Suppressor macrophage treated with lipopolysaccharide for 1 hour (primary cell): ENCODE data around the gene CSTF3.
"Not testable (repeated sequence)": the region's sequence is repeated elsewhere in the genome, so short reads cannot be mapped to it uniquely, and the experiment has no call there.

Source experiments
- DNase-seq, 3 donors: peaks; one replicate each; pipeline ENCODE4 v3.0.0-alpha.2; 2020 to 2022

CSTF3 gene

DNA sequence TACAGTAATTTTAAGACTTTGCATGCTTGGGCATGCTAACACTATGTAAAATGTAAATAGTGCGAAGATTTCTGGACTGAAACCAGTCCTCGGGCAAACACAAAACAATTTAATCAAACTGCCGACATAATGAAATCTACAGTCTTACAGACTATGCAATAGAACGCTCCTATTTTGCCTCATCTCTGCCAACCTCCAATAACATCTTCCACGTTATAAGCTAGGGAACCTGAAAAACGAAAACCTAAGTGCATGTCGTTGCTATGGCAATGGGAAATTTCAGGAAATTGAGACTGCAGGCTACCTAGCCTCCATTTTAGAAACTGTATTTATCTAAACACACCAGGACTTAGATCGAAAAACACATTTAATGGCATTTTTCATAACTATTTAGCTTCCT is 1.1 kb downstream of the CSTF3 start:
- DNase-seq: peak; percentile 42 to 68 (median 64)

DNA sequence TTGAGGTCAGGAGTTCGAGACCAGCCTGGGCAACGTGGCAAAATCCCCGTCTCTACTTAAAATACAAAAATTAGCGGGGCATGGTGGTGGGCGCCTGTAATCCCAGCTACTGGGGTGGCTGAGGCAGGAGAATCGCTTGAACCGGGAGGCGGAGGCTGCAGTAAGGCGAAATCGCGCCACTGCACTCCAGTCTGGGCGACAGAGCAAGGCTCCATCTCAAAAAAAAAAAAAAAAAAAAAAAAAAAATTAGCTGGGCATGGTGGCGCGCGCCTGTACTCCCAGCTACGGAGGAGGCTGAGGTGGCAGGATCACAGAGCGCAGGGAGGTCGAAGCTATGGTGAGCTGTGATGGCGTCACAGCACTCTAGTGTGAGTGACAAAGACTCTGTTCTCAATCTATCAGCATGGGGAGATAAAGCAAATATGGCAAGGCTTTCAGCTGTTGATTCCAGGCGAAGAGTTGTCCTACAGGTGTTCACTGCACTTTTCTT is 1.9 kb downstream of the CSTF3 start:
- not testable (repeated sequence) for DNase-seq

DNA sequence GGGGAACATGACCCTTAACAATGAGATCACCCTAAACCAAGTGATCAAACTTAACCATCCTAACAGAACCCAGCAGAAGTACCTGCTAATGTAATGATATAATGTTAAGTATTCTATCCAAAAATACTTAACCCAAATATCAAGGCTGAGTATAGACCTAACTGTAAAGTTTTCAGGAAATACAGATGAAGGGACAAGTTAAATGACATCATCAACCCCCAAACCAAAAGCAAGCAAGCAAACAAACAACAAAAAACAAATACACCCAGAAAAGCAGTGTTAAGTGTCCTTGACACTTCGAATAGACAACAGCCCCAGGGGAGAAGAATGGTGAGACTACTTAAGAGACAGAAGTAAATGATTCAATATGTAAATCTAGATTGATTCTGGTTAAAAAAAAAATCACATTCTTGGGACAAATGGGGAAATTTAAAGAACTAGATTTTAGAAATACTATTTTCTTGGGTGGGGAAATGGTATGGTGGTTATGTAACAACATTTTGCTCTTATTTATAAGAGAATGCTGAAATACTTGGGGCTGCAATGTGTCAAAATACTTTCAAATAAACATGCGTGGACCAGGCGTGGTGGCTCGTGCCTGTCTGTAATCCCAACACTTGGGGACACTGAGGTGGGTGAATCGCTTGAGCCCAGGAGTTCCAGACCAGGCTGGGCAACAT is 2.5 kb downstream of the CSTF3 start:
- peak in 2 of 3 donors; percentile 40 to 49 for DNase-seq

DNA sequence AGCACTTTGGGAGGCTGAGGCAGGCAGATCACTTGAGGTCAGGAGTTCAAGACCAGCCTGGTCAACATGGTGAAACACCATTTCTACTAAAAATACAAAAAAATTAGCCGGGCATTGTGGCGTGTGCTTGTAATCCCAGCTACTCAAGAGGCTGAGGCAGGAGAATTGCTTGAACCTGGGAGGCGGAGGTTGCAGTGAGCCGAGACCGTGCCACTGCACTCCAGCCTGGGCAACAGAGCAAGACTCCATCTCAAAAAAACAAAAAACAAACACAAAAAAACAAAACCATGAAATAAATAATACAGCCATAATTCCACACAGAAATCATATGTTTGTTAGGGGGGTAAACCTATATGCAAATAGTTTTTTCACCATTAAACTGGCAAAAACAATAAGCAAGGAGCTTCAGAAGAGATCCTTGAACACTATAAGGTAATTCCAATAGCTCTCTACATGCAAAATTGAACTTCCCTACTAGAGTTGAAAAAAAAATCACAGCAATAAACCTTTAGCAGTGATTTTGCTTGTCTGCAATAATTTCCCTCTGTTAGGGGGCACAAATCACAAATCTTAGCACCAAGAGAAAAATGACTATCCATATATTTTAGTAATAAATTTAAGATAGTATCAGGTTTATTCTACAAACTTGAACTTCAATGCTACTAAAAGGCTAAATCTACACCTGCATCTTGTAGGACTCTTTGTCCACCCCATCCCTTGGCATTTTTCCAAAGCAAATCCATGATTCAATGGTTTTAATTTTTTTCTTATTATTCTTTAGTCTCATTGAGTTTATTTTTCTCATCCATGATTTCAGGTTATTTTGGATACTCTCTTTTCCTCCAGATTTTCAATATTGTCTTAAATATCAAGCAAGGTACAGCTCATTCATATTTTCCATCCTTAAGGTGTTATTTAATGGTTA is 3.9 kb downstream of the CSTF3 start:
- no peak for DNase-seq

DNA sequence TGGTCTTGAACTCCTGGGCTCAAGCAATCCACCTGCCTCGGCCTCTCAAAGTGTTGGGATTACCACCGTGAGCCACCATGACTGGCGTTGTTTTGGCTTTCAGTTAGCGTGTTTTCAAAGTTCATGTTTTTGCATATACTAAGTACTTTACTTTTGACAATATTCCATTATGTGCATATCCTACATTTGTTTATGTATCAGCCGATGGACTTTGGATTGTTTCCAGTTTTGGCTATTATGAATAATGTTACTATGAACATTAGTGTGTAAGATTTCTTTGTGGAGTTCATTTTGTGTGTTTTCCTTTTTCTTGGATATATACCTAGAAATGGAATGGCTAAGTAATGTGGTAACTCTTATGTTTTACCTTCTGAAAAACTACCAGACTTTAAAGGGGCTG is 9.9 kb downstream of the CSTF3 start:
- DNase-seq: no peak

DNA sequence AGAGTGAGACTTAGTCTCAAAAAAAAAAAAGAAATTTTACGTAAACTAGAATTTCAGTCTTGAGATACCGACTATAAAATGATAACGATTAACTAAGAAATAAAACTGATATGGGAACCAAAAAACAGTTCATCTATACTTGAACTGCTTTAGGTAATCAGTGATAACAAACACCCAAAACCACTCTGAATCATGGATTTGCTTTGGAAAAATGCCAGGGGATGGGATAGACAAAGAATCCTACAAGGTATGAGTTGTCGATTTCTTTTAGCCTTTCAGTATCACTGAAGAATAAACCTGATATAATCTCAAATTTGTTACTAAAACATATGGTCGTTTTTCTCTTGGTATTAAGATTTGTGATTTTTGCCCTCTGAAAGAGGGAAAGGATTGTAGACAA is 13.7 kb downstream of the CSTF3 start:
- DNase-seq: no peak

DNA sequence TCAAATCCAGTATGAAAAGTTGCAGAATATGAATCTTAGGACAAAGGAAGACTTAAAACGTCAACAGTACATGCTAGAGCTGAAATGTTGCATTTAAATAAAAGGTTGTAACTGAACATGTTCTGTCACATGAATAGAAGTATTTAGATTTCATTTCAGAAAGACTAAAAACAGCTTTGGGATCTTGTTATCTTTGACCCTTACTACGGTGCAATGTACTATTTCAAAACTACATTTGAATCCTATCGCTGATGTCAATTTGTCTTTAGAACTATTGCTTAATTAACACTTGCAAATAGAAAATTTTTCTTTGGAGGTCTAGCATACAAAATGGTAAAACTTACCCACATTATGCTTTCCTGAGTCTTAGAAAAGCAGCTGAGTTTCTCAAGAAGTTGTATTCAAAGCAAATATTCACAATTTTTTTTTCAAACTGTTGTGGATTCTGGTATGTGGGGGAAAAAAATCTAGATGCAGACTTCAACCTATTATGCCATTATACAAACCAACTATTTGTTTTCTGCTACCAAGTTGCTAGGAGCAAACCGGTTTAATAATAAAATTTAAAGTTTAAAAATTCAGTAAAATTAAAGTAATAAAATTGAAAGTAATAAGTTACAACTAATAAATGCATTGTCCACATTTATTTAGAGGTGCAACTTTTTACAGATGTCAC is 25.4 kb downstream of the CSTF3 start:
- DNase-seq: peak in 1 of 3 donors; percentile 15

DNA sequence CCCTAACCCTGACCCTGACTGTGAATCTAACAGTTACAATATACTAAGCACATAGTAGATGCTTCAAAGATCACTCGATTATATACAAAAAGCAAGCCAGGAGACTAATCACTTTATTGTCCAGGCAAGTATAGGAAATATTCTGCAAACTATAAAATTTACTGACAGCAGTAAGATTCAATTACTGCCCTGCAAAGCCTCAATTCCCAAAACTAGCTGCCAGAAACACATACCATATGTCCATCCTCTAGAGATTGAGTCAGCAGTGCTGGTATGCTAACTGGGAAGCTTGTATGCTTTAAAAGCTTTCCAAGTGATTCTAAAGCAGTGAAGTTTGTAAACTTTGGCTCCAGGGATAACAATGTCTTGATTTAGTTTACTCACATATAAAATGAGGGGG is 26.1 kb downstream of the CSTF3 start:
- no peak for DNase-seq

DNA sequence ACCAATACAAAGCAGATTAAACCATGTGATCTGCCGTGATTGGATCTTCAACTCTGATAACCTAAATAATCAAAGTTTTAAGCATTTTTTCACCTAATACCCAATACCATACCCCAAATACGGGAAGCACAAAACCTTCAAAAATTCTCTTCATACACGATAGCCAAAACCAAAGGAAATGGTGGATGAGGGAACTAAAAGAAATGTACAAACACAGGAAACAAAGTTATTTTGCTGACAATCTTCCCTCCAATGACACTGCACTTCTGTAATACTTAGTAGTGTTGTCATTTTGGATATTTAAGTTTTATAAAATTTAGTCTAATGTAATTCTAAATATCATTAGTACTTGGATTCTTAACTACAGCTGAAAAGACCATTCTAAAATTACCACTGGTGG is 27.0 kb downstream of the CSTF3 start:
- peak in 2 of 3 donors; percentile 26 to 29 for DNase-seq

DNA sequence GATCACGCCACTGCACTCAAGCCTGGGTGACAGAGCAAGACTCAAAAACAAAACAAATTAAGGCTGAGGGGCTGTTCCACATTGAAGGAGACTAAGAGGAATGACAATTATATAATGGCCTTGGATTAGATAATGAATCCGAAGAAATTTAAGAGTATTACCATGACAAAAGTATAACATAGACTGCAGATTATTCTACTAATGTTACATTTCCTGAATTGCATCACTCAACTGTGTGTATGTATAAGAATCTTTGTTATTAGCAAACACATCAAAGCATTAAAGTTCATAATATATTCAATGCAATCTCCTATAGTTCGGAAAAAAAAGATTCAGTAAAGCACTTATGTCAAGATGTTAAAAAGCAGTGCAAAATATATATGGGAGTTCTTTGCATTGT is 27.5 kb downstream of the CSTF3 start:
- peak in 1 of 3 donors; percentile 12 for DNase-seq

DNA sequence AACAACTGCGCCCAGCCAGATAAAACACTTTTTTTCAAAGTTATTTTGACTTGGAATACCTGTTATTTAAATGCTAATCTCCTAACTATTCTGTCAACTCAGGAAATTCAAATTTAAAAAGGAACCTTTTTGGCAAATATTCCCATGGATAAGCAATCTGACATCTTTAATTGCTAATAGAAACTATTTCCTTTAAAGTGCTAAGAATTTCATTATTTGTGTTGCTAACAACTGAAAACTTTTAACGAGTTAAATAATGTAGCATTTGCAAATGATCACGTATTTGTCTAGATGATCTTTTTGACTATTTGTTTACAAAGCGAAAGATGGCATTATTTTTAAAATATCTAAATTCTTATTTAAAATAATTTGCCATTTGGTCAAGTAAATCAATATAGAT is 28.8 kb downstream of the CSTF3 start:
- no peak for DNase-seq

DNA sequence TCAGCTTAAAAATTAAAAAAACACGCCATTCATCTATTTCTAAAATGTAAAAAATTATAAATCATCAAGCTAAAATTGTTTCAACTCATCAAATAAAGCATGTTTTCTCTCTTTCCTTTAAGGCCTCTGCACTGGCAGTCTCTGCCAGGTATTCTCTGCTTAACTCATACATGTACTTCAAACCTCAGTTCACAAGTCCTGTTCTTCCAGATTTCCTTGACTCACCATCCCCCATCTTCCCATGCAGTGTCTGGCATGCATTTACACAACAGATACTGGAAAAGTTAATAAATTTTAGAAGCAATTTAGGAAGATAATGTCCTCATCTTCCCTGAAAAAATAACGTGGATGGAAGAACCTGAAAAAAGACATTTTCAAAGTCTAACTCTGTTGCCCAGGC is 32.5 kb downstream of the CSTF3 start:
- no peak for DNase-seq

DNA sequence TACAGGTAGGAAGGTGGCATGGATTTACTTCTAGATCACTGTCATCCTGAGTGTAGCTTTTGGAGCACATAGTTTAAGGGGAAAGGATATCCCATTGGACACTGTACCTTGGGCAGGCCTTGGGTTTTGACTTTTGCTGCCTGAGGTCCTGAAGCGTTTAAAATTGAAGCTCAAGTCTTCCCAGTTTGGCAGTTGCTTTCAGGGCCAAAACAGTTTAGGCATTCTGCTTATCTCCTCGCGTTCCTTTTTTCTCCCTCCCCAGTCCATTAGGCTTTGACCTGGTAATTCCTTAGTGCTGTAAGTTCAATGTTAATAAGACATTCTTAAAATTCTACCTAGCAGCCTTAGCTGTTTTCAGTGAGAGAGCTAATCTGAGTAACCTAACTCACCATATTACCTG is 35.7 kb downstream of the CSTF3 start:
- peak in 1 of 3 donors; percentile 2 for DNase-seq

DNA sequence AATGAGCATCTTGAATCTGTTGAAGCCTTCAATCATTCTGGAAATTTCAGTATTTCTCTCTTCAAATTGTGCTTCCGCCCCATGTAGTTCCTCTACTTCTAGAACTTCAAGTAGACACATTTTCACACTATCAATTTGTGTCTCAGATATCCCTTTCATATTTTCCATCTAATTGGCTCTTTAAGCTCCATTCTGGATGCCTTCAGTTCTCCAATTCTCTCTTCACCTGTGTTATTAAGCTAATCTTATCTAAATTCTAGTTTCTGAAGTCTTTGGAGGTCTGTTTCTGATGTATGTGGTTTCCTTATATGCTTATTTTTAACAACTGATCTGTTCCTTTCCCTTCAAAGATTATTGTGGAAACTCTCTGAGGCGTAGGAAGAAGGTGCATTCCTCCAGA is 36.3 kb downstream of the CSTF3 start:
- peak in 1 of 3 donors; percentile 8 for DNase-seq

DNA sequence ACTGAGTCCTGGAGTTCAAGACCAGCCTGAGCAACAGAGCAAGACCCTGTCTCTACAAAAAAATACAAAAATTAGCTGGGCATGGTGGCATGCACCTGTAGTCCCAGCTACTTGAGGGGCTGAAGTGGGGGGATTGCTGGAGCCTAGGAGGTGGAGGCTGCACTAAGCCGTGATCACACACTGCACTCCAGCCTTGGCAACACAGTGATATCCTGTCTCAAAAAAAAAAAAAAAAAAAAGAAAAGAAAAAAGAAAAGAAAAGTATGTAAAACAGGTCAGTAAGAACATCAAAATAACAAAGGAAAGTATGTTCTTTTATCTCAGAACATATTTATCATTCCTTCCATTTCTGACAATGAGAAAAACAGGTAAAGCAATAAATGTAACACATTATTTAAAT is 38.6 kb downstream of the CSTF3 start:
- DNase-seq: not testable (repeated sequence)

DNA sequence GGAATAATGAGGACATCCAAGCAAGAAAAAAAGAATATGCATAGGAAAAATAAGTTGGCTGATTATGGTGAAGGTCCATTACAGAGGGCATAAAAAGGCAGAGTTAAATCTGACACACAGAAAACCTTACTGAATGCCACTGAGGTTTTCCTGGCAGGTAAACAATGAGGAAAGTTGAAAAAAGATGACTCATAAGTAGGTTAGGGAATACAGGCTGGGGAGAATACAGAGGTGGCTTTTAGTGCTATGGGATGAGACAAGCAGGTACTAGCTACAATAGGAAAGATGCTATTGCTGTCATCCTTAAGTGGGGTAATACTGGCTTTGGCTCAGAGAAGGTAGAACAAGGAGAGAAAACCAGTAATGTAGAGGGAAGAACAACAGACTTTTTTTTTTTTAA is 44.7 kb downstream of the CSTF3 start:
- DNase-seq: no peak

DNA sequence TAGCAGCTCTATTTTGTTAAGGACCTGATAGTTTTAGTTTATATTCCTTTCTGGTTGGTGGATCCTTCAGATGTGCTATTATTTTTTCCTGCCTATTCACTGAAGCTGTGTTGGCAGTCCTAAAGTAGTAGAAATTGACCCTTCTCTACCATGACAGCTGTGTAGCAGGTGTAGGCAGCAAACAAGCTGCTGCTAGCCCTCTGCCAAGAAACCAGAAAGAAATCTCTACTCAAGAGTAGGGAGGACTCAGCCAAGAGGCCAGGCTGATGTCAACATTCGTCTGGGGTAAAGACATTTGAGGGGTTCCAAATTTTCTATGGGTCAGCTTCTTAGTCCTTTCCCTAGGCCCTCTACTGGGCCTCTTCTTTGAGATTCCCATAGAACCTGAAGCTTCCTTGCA is 51.2 kb downstream of the CSTF3 start:
- DNase-seq: no peak

DNA sequence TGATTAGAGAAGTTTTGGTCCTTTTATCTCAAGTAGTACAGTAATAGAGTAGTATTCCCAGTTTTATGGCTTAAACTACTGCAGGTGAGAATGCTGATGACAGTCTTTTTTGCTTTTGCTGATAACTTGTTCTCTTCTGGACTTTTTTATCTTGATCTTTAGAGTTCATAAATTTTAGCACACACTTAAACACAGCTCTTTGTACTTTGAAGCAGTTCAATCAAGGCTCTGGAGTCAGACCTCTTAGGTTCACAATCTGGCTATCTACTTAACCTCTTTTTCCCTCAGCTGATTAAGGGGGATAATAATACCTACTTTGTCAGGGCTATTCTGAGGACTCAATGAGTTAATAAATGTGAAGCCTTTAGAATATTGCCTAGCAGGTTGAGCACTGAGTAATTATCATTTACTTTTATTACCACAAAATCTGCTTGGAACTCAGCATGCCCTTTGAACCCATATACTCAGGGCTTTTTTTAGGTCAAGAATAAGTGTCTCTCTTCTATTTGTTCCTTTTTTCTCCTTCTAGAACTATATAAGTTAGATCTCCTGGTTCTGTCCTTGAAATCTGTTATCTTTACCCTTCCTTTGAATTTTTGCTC is 51.9 kb downstream of the CSTF3 start:
- no peak for DNase-seq

DNA sequence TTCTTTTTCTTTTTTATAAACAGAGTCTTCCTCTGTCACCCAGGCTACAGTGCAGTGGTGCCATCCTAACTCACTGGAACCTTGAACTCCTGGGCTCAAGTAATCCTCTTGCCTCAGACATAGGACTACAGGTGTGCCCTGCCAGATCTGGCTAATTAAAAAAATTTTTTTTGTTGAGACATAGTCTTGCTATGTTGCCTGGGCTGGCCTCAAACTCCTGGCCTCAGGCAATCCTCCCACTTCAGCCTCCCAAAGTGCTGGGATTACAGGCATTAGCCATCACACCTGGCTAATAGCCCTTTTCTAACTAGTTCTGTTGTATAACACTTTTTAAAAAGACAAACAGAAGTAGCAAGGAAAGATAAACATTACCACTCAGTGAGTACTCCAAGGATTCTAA is 57.4 kb downstream of the CSTF3 start:
- DNase-seq: no peak

DNA sequence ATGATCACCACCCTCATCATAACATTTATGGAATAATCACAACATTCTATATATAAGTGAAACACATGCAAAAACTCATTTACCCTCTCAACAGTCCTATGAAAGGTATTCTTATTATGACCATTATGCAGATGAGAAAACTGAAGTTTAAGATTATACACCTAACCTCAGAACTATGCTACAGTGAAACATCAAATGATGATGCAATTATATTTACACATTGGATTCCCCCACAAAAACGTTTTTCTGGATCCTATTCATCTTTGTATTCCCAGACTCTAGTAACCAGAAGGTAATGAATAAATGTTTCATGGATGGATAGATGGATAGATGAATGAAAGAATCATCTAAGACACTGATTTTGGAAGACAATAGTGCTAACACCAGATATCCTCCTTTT is 67.1 kb downstream of the CSTF3 start:
- DNase-seq: no peak

DNA sequence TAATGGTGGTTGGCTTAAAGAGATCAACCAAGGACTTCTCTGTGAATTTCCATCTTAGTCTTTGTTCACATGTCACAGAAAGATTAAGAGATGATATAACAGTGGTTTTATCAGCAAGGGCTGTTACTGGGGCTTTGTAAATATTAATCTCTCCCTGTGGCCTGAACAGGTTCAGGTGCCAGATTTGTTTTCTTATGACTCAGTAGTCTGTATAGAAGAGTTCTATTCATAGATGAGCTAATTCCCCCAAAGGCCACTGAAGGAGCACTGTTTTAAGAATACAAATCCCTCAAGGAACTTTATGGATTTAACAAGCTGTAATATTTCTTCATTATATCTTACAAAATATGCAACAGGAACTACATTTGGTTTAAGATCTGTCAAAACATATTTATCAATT is 71.5 kb downstream of the CSTF3 start:
- no peak for DNase-seq

DNA sequence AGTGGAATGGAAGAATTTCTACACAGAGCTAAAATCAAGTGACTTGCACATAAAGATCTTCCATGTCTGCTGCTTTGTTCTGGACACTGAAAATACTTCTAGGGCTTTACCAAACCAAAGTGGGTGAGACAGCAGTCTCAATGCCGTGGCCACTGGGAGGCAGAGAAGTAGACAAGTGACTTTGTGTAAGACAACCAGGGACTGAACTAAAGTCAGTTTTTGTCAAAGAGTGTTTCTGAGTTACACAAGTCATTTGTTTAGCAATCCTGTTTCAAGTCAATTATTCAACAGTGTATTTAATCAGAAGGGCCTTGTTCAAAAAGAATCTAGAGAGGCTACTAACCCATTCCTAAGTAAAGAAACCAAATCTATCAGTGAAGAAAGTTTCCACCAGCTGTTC is 75.3 kb downstream of the CSTF3 start:
- DNase-seq: no peak

DNA sequence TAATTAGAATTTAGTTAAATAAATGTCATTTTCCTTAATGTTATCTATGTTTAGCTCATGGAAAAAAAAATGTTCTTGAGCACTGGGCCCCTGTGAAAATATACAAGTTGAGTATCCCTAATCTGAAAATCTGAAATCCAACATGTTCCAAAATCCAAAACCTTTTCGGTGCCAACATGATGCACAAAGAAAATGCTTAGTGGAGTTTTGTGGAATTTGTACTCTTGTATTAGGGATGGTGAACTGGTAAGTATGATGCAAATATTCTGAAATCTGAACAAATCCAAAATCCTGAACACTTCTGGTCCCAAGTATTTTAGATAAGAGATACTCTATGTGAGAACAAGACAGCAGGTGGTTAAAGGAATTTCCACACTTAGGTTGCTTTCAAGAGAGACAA is 77.4 kb downstream of the CSTF3 start:
- no peak for DNase-seq
